ENCODE measurements around the gene PERM1.
A peak's percentile ranks its signal among the peaks of the same experiment; 100 is the strongest.
"Not testable (repeated sequence)": the region's sequence is repeated elsewhere in the genome, so short reads cannot be mapped to it uniquely, and the experiment has no call there.

The PERM1 gene

GRCh38 chr1:1014799-1015681 is 33.1 kb upstream of the PERM1 start:
- no peak for DNase-seq

- DNase-seq: peak in 1 of 2 donors; percentile 39
Observed at GRCh38 chr1:1013922-1014648, 32.2 kb upstream of the PERM1 start.

GRCh38 chr1:1013105-1013921 is 31.4 kb upstream of the PERM1 start, which contains the start of gene ISG15:
Gene ISG15, plus strand, starts transcription at chr1:1013497. Its CDS starts 77 bp downstream, at chr1:1013574.
- DNase-seq: peak; percentile 84 to 87

- DNase-seq: not testable (repeated sequence)
Observed at GRCh38 chr1:1012736-1013104, 30.8 kb upstream of the PERM1 start.

GRCh38 chr1:1011396-1011949 is 29.6 kb upstream of the PERM1 start:
- DNase-seq: no peak

GRCh38 chr1:1010131-1010530 is 28.2 kb upstream of the PERM1 start:
- DNase-seq: not testable (repeated sequence)

- DNase-seq: no peak
Observed at GRCh38 chr1:1006305-1007159, 24.6 kb upstream of the PERM1 start.

GRCh38 chr1:1005774-1006304 is 23.9 kb upstream of the PERM1 start:
- no peak for DNase-seq

GRCh38 chr1:1004780-1005697 is 23.1 kb upstream of the PERM1 start:
- no peak for DNase-seq

GRCh38 chr1:1004420-1004779 is 22.5 kb upstream of the PERM1 start:
- DNase-seq: no peak

- no peak for DNase-seq
Observed at GRCh38 chr1:1003618-1004419, 21.9 kb upstream of the PERM1 start.

- no peak for DNase-seq
Observed at GRCh38 chr1:1001057-1001783, 19.3 kb upstream of the PERM1 start.

GRCh38 chr1:1000357-1001056 is 18.6 kb upstream of the PERM1 start:
- DNase-seq: peak; percentile 67 to 75

- peak; percentile 64 to 74 for DNase-seq
Observed at GRCh38 chr1:999725-1000356, 17.9 kb upstream of the PERM1 start, which contains the start of gene HES4. Gene HES4, minus strand, starts transcription at chr1:1000097. Its CDS starts 124 bp downstream, at chr1:999973.

GRCh38 chr1:998995-999724 is 17.3 kb upstream of the PERM1 start:
- DNase-seq: no peak

- no peak for DNase-seq
Observed at GRCh38 chr1:998745-998994, 16.8 kb upstream of the PERM1 start.

All from stimulated activated CD4-positive, alpha-beta T cell treated with anti-CD3 and anti-CD28 coated beads, Interleukin-2, amount 100 ng/mL, for 24 hours (primary cell).